Measurements from ENCODE around the gene TNFRSF1A.

Gene TNFRSF1A

DNA sequence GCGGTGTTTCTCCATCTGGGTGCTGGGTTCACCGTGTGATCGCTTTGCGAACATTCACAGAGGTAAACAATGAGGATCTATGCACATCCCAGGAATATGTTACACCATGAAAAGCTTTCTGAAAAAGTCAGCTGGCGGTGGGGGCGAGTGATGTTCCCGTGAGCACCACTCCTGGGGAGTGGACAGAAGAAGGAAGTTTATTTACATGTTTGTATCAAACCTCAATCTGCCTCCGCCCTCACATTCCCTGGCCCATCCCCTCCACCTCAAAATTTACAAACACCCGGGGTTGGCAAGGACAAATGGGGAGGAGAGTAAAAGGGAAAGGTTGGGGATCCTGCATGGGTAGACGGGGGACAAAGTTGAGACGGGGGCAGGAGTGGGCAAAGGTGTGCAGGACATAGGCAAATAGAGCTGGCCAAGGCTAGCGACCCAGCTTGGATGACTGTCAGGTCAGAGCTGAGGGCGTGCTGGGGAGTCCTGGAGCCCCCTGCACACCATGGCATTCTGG is 6.9 kb downstream of the TNFRSF1A start:
- Histone ChIP-seq H3K9ac (peak overlapping the region; percentile 89 to 100 (median 98)), H3K27me3 (no peaks in the 10 kb centered on the region; a peak in 2 of 22 replicates), H3K27ac (peak overlapping the region; percentile 92 to 100 (median 98)), H3K9me3 (replicated peaks in 1 of 11) (no peaks in the 10 kb centered on the region), H3K4me2 (peak overlapping the region; percentile 95 to 100 (median 99)), H3K4me1 (peaks cover 70 to 100% (median 92%) of the 10 kb centered on the region in 10 experiments), H3K36me3 (peaks cover 69 to 94% (median 85%) of the 10 kb centered on the region in 11 experiments), H3K4me3 (peak overlapping the region in 9 of 10 experiments; percentile 84 to 100 (median 98); a peak in 16 of 20 replicates), H4K20me1 (peaks cover 95 to 100% (median 99%) of the 10 kb centered on the region in 11 experiments)
- no peak for TF ChIP-seq Cebpa-rat (IDR thresholded peaks at IDR 0.05)

DNA sequence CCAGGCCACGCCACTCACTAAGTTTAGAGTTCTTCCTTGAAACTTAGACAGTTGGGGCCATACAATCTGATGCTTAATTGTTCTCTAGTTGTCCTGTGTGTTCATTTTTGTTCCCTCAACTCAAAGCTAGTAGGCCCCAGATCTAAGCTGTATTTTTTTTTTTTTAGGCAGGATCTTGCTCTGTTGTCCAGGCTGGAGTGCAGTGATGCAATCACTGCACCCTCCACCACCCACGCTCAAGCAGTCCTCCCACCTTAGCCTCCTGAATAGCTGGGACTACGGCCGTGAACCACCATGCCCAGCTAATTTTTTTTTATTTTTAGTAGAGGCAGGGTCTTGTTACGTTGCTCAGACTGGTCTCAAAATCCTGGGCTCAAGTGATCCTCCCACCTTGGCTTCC is 7.5 kb downstream of the TNFRSF1A start:
- H3K27ac ChIP-seq, result peak overlapping the region in 5 of 11 experiments; percentile 92 to 99 (median 95); a peak in 6 of 22 replicates
- no peaks in the 10 kb centered on the region; a peak in 2 of 22 replicates for H3K27me3 ChIP-seq
- peaks cover 77 to 100% (median 97%) of the 10 kb centered on the region in 10 experiments for H3K4me1 ChIP-seq
- H3K4me2 ChIP-seq, result peak overlapping the region; percentile 95 to 100 (median 99)
- H3K36me3 ChIP-seq, result peaks cover 75 to 94% (median 85%) of the 10 kb centered on the region in 11 experiments
- H3K4me3 ChIP-seq, result peak overlapping the region in 4 of 10 experiments; percentile 4 to 96 (median 46); a peak in 4 of 20 replicates
- no peaks in the 10 kb centered on the region for H3K9me3 ChIP-seq (replicated peaks in 1 of 11)
- no peak for TF ChIP-seq Cebpa-rat (IDR thresholded peaks at IDR 0.05)
- H3K9ac ChIP-seq, result peak overlapping the region in 8 of 11 experiments; percentile 89 to 99 (median 98); a peak in 14 of 22 replicates
- H4K20me1 ChIP-seq, result peaks cover 95 to 100% (median 99%) of the 10 kb centered on the region in 11 experiments

GRCh38 chr12:6333566-6333965 is 8.3 kb downstream of the TNFRSF1A start:
- H3K27me3 ChIP-seq, result no peaks in the 10 kb centered on the region; a peak in 2 of 22 replicates
- H3K4me3 ChIP-seq, result peak overlapping the region in 4 of 10 experiments; percentile 4 to 29 (median 18); a peak in 3 of 20 replicates
- peak overlapping the region in 5 of 11 experiments; percentile 89 to 98 (median 95); a peak in 8 of 22 replicates for H3K9ac ChIP-seq
- peak overlapping the region in 4 of 11 experiments; percentile 92 to 97 (median 94); a peak in 5 of 22 replicates for H3K27ac ChIP-seq
- peaks cover 95 to 100% (median 99%) of the 10 kb centered on the region in 11 experiments for H4K20me1 ChIP-seq
- no peak for TF ChIP-seq Cebpa-rat (IDR thresholded peaks at IDR 0.05)
- H3K9me3 ChIP-seq (replicated peaks in 1 of 11), result no peaks in the 10 kb centered on the region
- H3K36me3 ChIP-seq, result peaks cover 77 to 94% (median 85%) of the 10 kb centered on the region in 11 experiments
- H3K4me2 ChIP-seq, result peak overlapping the region; percentile 7 to 100 (median 98); a peak in 19 of 22 replicates
- H3K4me1 ChIP-seq, result peaks cover 85 to 100% (median 98%) of the 10 kb centered on the region in 10 experiments

- Histone ChIP-seq H3K4me1 (peaks cover 90 to 100% (median 98%) of the 10 kb centered on the region in 10 experiments), H3K36me3 (peaks cover 77 to 94% (median 85%) of the 10 kb centered on the region in 11 experiments)
Measured at GRCh38 chr12:6333029-6333428, 8.8 kb downstream of the TNFRSF1A start.

GRCh38 chr12:6332459-6332858 is 9.4 kb downstream of the TNFRSF1A start:
- peaks cover 91 to 100% (median 98%) of the 10 kb centered on the region in 10 experiments for H3K4me1 ChIP-seq
- no peaks in the 10 kb centered on the region; a peak in 2 of 22 replicates for H3K27me3 ChIP-seq
- 0 out of 20 replicates have a peak overlapping the region, but pooled peaks of 1 of the 10 experiments have one; percentile 8 for H3K4me3 ChIP-seq
- peaks cover 78 to 94% (median 85%) of the 10 kb centered on the region in 11 experiments for H3K36me3 ChIP-seq
- peak overlapping the region; percentile 7 to 100 (median 98); a peak in 19 of 22 replicates for H3K4me2 ChIP-seq
- peak overlapping the region in 2 of 11 experiments; percentile 94 to 97; a peak in 3 of 22 replicates for H3K27ac ChIP-seq
- peaks cover 95 to 100% (median 99%) of the 10 kb centered on the region in 11 experiments for H4K20me1 ChIP-seq
- no peaks in the 10 kb centered on the region for H3K9me3 ChIP-seq (replicated peaks in 1 of 11)
- no peak for TF ChIP-seq Cebpa-rat (IDR thresholded peaks at IDR 0.05)
- H3K9ac ChIP-seq, result peak overlapping the region in 2 of 11 experiments; percentile 7 to 97; a peak in 3 of 22 replicates

More at GRCh38 chr12:6333029-6333428, 8.8 kb downstream of the TNFRSF1A start:
- H4K20me1 ChIP-seq, result peaks cover 95 to 100% (median 99%) of the 10 kb centered on the region in 11 experiments
- peak overlapping the region in 3 of 11 experiments; percentile 7 to 97 (median 94); a peak in 4 of 22 replicates for H3K27ac ChIP-seq
- H3K9ac ChIP-seq, result peak overlapping the region in 3 of 11 experiments; percentile 94 to 97 (median 95); a peak in 5 of 22 replicates
- H3K27me3 ChIP-seq, result no peaks in the 10 kb centered on the region; a peak in 2 of 22 replicates
- H3K4me2 ChIP-seq, result peak overlapping the region; percentile 7 to 100 (median 98); a peak in 19 of 22 replicates
- peak overlapping the region in 3 of 10 experiments; percentile 8 to 29 (median 27); a peak in 3 of 20 replicates for H3K4me3 ChIP-seq
- no peak for TF ChIP-seq Cebpa-rat (IDR thresholded peaks at IDR 0.05)
- H3K9me3 ChIP-seq (replicated peaks in 1 of 11), result no peaks in the 10 kb centered on the region

DNA sequence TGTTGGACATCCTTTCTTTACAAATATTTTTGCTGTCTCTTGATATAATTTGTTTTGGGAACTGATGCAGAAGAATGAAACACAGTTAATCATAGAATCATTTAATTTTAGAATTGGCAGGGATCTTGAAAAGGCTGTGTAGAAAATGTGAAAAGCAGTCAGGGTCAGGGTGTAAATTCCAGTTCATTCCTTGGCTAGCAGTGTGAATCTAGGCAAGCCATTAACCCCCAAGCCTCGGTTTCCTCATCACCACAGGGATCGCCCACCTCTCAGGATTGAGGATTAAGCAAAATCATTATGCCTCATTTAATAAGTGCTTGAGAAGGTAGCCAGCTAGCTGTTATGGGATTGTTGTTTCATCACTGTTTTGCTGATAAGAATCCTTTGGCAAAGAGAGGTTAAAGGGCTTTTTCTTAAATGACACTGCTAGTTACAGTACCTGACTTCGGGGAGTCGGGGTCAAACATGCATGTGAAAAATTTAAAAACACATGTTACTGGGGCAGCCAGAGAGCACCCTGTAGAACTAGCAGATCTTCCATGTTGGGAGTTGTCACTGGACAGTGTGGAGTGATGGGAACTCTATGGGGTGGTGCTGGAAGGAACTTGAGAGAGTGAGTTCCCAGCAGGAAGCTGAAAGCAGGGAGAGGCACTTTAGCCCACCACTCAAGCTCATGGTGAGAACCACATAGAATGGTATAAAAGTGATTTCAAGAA is 10.7 kb downstream of the TNFRSF1A start:
- peaks cover 97 to 100% (median 98%) of the 10 kb centered on the region in 10 experiments for H3K4me1 ChIP-seq
- peak overlapping the region in 1 of 10 experiments; percentile 38; a peak in 2 of 20 replicates for H3K4me3 ChIP-seq
- H3K9me3 ChIP-seq (replicated peaks in 1 of 11), result no peaks in the 10 kb centered on the region
- H3K36me3 ChIP-seq, result peaks cover 78 to 98% (median 92%) of the 10 kb centered on the region in 11 experiments
- H3K9ac ChIP-seq, result peak overlapping the region in 7 of 11 experiments; percentile 1 to 44 (median 20); a peak in 6 of 22 replicates
- peak overlapping the region in 4 of 11 experiments; percentile 22 to 57 (median 44); a peak in 4 of 22 replicates for H3K27ac ChIP-seq
- peak overlapping the region; percentile 67 to 100 (median 98) for H3K4me2 ChIP-seq
- H3K27me3 ChIP-seq, result no peaks in the 10 kb centered on the region; a peak in 2 of 22 replicates
- no peak for TF ChIP-seq Cebpa-rat (IDR thresholded peaks at IDR 0.05)
- H4K20me1 ChIP-seq, result peaks cover 99 to 100% (median 100%) of the 10 kb centered on the region in 11 experiments

GRCh38 chr12:6330192-6330591 is 11.7 kb downstream of the TNFRSF1A start:
- Histone ChIP-seq H4K20me1 (peaks cover 99 to 100% (median 100%) of the 10 kb centered on the region in 11 experiments), H3K4me2 (peak overlapping the region; percentile 67 to 100 (median 98)), H3K36me3 (peaks cover 77 to 99% (median 96%) of the 10 kb centered on the region in 11 experiments)

DNA sequence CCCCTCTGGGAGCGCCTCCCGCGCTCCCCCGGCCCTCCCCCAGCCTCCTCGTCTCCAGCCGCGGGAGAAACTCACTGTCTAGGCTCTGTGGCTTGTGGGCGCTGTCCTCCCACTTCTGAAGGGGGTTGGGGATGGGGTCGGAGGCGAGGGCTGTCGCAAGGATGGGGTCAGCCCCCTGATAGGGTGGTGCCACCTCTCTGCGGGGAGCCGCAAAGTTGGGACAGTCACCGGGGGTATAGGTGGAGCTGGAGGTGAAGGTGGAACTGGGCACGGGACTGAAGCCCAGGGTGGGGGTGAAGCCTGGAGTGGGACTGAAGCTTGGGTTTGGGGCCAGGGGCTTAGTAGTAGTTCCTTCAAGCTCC is 12.2 kb downstream of the TNFRSF1A start:
- no peaks in the 10 kb centered on the region; a peak in 2 of 22 replicates for H3K27me3 ChIP-seq
- peak overlapping the region in 6 of 11 experiments; percentile 13 to 52 (median 24); a peak in 8 of 22 replicates for H3K9ac ChIP-seq
- H3K4me3 ChIP-seq, result peak overlapping the region in 1 of 10 experiments; percentile 2; a peak in 2 of 20 replicates
- no peak for TF ChIP-seq Cebpa-rat (IDR thresholded peaks at IDR 0.05)
- H3K27ac ChIP-seq, result peak overlapping the region in 4 of 11 experiments; percentile 49 to 60 (median 54); a peak in 7 of 22 replicates
- H3K36me3 ChIP-seq, result peaks cover 72 to 96% (median 93%) of the 10 kb centered on the region in 11 experiments
- H4K20me1 ChIP-seq, result peaks cover 94 to 100% (median 100%) of the 10 kb centered on the region in 11 experiments
- H3K9me3 ChIP-seq (replicated peaks in 1 of 11), result no peaks in the 10 kb centered on the region
- peak overlapping the region; percentile 67 to 100 (median 98) for H3K4me2 ChIP-seq
- H3K4me1 ChIP-seq, result peaks cover 96 to 100% (median 100%) of the 10 kb centered on the region in 10 experiments

More at GRCh38 chr12:6330192-6330591, 11.7 kb downstream of the TNFRSF1A start:
- peaks cover 96 to 100% (median 100%) of the 10 kb centered on the region in 10 experiments for H3K4me1 ChIP-seq
- H3K27me3 ChIP-seq, result no peaks in the 10 kb centered on the region; a peak in 2 of 22 replicates
- peak overlapping the region in 2 of 10 experiments; percentile 11 to 38; a peak in 2 of 20 replicates for H3K4me3 ChIP-seq
- H3K27ac ChIP-seq, result peak overlapping the region in 4 of 11 experiments; percentile 41 to 60 (median 54); a peak in 6 of 22 replicates
- H3K9me3 ChIP-seq (replicated peaks in 1 of 11), result no peaks in the 10 kb centered on the region
- TF ChIP-seq Cebpa-rat (IDR thresholded peaks at IDR 0.05), result no peak
- peak overlapping the region in 6 of 11 experiments; percentile 11 to 50 (median 26); a peak in 7 of 22 replicates for H3K9ac ChIP-seq

Measured in BLaER1 treated with 17β-estradiol and CSF1 and Interleukin-3, amounts not matched to agents 10 nM and 100 nM (cell line).